EH (cell line): ENCODE data around the gene COPB2.

Experiments used
- DNase-seq: peaks from one replicate; pipeline ENCODE4 v3.0.0-alpha.2; 2015; ENCODE audit warnings: low read depth

Gene COPB2

GRCh38 chr3:139307601-139308555, 81.6 kb downstream of the COPB2 start:
- no peak for DNase-seq
